GM12878 (cell line): ENCODE results near the gene VPS52. TPM values are rescaled to one million over a fixed set of nuclear protein-coding genes. Genes with fewer than 3 reads are reported as not detected.

ENCODE experiments used
- ATAC-seq: fragments of 200-7000 bp; cut with Tn5 transposase; 3 replicates; pipeline ENCODE4 v1.9.1; 2020; ENCODE audit warnings: mild to moderate bottlenecking, moderate library complexity
- BruUV-seq: library from RNA; stranded (reverse); fragments of 400-500 nt; replicated peaks from 2 replicates; lab custom pipeline; 2021; lab: Mats Ljungman, UMichigan
- CTCF ChIA-PET: fragments of 300-600 bp; sonication (Branson Sonifier 250); formaldehyde crosslinking; extraction: SDS; loops from one replicate; lab custom pipeline; 2021; ENCODE audit warnings: inconsistent platforms; lab: Yijun Ruan, JAX
- POLR2A ChIA-PET: fragments of 350-600 bp; formaldehyde crosslinking; extraction: SDS; loops from one replicate; lab custom pipeline; 2021; ENCODE audit warnings: inconsistent platforms; lab: Charles Lee
- RAD21 ChIA-PET: fragments of 300-600 bp; sonication (Branson Sonifier 250); formaldehyde crosslinking; loops from one replicate; lab custom pipeline; 2023; ENCODE audit warnings: antibody characterized with exemption; ENCODE audit not compliant: unreplicated experiment; lab: Charles Lee
- SMC1A ChIA-PET: fragments of 300-600 bp; sonication (Branson Sonifier 250); formaldehyde crosslinking; loops from one replicate; lab custom pipeline; 2023; ENCODE audit not compliant: unreplicated experiment, uncharacterized antibody; lab: Charles Lee
- DNase-seq: peaks from one replicate; pipeline ENCODE4 v3.0.0-alpha.2; 2011; ENCODE audit warnings: low read depth, low spot score
- FAIRE-seq: peaks from 3 replicates; lab custom pipeline; 2011; peaks lifted over from hg19 to GRCh38; lab: Jason Lieb, UNC
- H2AFZ ChIP-seq: 2 replicates; pipeline ENCODE4 v1.6.0; 2011; ENCODE audit warnings: low read depth, low read length, control low read depth; ENCODE audit not compliant: control insufficient read depth
- H3K27ac ChIP-seq: 2 replicates; pipeline ENCODE4 v1.5.1; 2011; ENCODE audit warnings: control low read depth; ENCODE audit not compliant: control insufficient read depth, insufficient read depth
- H3K27me3 ChIP-seq, 2 experiments: replicated peaks in 1 of 2; 2 replicates each; pipeline versions ENCODE4 v1.6.0 to v1.6.1; 2011; ENCODE audit warnings: low read length in 1 of 2; ENCODE audit not compliant: control insufficient read depth in 2 of 2, insufficient read depth in 2 of 2
- H3K36me3 ChIP-seq, 2 experiments: 2 replicates each; pipeline ENCODE4 v1.5.1; 2011; ENCODE audit warnings: low read length in 1 of 2; ENCODE audit not compliant: control insufficient read depth in 2 of 2, insufficient read depth in 2 of 2
- H3K4me1 ChIP-seq: 2 replicates; pipeline ENCODE4 v1.6.1; 2011; ENCODE audit warnings: mild to moderate bottlenecking, low read length, moderate library complexity, mixed read lengths; ENCODE audit not compliant: control insufficient read depth, insufficient read depth
- H3K4me2 ChIP-seq: 2 replicates; pipeline ENCODE4 v1.6.0; 2011; ENCODE audit warnings: control low read depth; ENCODE audit not compliant: control insufficient read depth, insufficient read depth
- H3K4me3 ChIP-seq: fragments of 200-600 bp; sonication (generic); 2 replicates; pipeline ENCODE4 v1.5.1; 2016
- H3K79me2 ChIP-seq: 2 replicates; pipeline ENCODE4 v1.6.0; 2011; ENCODE audit warnings: low read length; ENCODE audit not compliant: control insufficient read depth, insufficient read depth
- H3K9ac ChIP-seq: 2 replicates; pipeline ENCODE4 v1.8.0; 2011; ENCODE audit warnings: low read length, control low read depth, mixed read lengths; ENCODE audit not compliant: control insufficient read depth, insufficient read depth
- H3K9me3 ChIP-seq: replicated peaks from 3 replicates; pipeline ENCODE4 v1.5.1; 2011; ENCODE audit warnings: mild to moderate bottlenecking, low read length; ENCODE audit not compliant: control insufficient read depth, insufficient read depth
- H4K20me1 ChIP-seq: 2 replicates; pipeline ENCODE4 v1.6.0; 2011; ENCODE audit not compliant: control insufficient read depth, insufficient read depth
- CBX5 ChIP-seq: sonication (generic); IDR thresholded peaks from 2 replicates; pipeline ENCODE4 v1.6.1; 2016; ENCODE audit warnings: low read depth, moderate library complexity, mild to moderate bottlenecking, inconsistent platforms
- EP300 ChIP-seq, 2 experiments: fragments of 150-350 bp in 1 of 2; IDR thresholded peaks; 2 replicates each; pipeline ENCODE4 v1.6.1; 2011 to 2012; ENCODE audit warnings: low read depth in 2 of 2, low read length in 2 of 2, borderline replicate concordance in 1 of 2, improper control_type of control experiment in 1 of 2, inconsistent platforms in 1 of 2; ENCODE audit not compliant: control insufficient read depth in 1 of 2
- FOXK2 ChIP-seq: fragments of 450-650 bp; IDR thresholded peaks from 2 replicates; pipeline ENCODE4 v1.6.1; 2017; ENCODE audit warnings: mild to moderate bottlenecking, moderate library complexity
- KLF5 ChIP-seq: fragments of 450-650 bp; IDR thresholded peaks from 2 replicates; pipeline ENCODE4 v1.6.1; 2014; ENCODE audit warnings: mild to moderate bottlenecking; ENCODE audit not compliant: partially characterized antibody
- MEF2A ChIP-seq: IDR thresholded peaks from 2 replicates; pipeline ENCODE4 v1.6.1; 2011; ENCODE audit warnings: low read depth, mild to moderate bottlenecking, low read length, moderate library complexity; ENCODE audit not compliant: insufficient read depth
- TAF1 ChIP-seq: IDR thresholded peaks from 2 replicates; pipeline ENCODE4 v1.6.1; 2011; ENCODE audit warnings: mild to moderate bottlenecking, low read depth, low read length, borderline replicate concordance
- TCF3 ChIP-seq: IDR thresholded peaks from 2 replicates; pipeline ENCODE4 v1.6.1; 2012; ENCODE audit warnings: low read depth, mild to moderate bottlenecking, low read length, borderline replicate concordance; ENCODE audit not compliant: insufficient read depth
- WGBS: methylation state at CpG from one replicate; pipeline ENCODE4 v1.1.6; 2016; ENCODE audit warnings: low lambda C conversion rate; ENCODE audit not compliant: insufficient replicate concordance, insufficient coverage; ENCODE audit errors: missing lambda C conversion rate; 5-methylcytosine and 5-hydroxymethylcytosine counted together
- in situ Hi-C: fragments of 300-500 bp; cut with MboI; formaldehyde crosslinking; loops from 9 replicates; pipeline ENCODE4 v1.14.3; 2018; ENCODE audit warnings: mixed read lengths
- intact Hi-C: fragments of 100-400 bp; cut with micrococcal nuclease; formaldehyde crosslinking; loops from one replicate; pipeline ENCODE4 v1.14.2; 2022; ENCODE audit not compliant: unreplicated experiment
- polyA plus RNA-seq, 11 experiments: library from polyadenylated mRNA; depleted of rRNA in 4 of 11; unstranded in 6 of 11; stranded (reverse) in 5 of 11; fragments of >200 nt; fragmentation: Nextera tagmentation in 4 of 11; fragmentation: Illumina TruSeq in 1 of 11; extraction: Ambion mirVana in 4 of 11; extraction: Trizol in 1 of 11; gene quantifications; 1 replicate in 1 of 11; 2 replicates in 10 of 11; pipeline versions ENCODE4 v1.2.1 to v1.2.3, GENCODE V29; 2011 to 2016; ENCODE audit warnings: inconsistent platforms in 2 of 11, missing spikeins in 2 of 11, low read depth in 1 of 11
- total RNA-seq, 4 experiments: library from RNA; depleted of rRNA in 3 of 4; stranded (reverse); fragments of >200 nt in 3 of 4; fragmentation: Illumina TruSeq in 1 of 4; extraction: Trizol in 1 of 4; gene quantifications; 2 replicates each; pipeline versions ENCODE4 v1.2.1 to v1.2.3, GENCODE V29; 2013 to 2021
- TF ChIP-seq, protein P1 (sequence below): fragments of 450-650 bp; IDR thresholded peaks from 2 replicates; pipeline ENCODE4 v1.6.1; 2017; ENCODE audit warnings: low read depth, mild to moderate bottlenecking, moderate library complexity
- TF ChIP-seq, protein P2 (sequence below): fragments of 450-650 bp; formaldehyde crosslinking; IDR thresholded peaks from 2 replicates; pipeline ENCODE4 v1.5.0; 2022; ENCODE audit warnings: mild to moderate bottlenecking, missing genetic modification characterization
- TF ChIP-seq, protein P3 (sequence below): fragments of 450-650 bp; IDR thresholded peaks from 2 replicates; pipeline ENCODE4 v1.6.1; 2017; ENCODE audit warnings: mild to moderate bottlenecking
- TF ChIP-seq, protein P4 (sequence below): IDR thresholded peaks from 2 replicates; pipeline ENCODE4 v1.6.1; 2011; ENCODE audit warnings: borderline replicate concordance, low read depth, mild to moderate bottlenecking, moderate library complexity, low read length; ENCODE audit not compliant: insufficient read depth, poor library complexity, severe bottlenecking

The VPS52 gene
- total and polyA plus RNA-seq, 10 of the 15 experiments (the other 5 are each of a cell fraction or from before 2014, with no cell fraction given): 11.3 to 52.7 (median 36.7) TPM

DNA sequence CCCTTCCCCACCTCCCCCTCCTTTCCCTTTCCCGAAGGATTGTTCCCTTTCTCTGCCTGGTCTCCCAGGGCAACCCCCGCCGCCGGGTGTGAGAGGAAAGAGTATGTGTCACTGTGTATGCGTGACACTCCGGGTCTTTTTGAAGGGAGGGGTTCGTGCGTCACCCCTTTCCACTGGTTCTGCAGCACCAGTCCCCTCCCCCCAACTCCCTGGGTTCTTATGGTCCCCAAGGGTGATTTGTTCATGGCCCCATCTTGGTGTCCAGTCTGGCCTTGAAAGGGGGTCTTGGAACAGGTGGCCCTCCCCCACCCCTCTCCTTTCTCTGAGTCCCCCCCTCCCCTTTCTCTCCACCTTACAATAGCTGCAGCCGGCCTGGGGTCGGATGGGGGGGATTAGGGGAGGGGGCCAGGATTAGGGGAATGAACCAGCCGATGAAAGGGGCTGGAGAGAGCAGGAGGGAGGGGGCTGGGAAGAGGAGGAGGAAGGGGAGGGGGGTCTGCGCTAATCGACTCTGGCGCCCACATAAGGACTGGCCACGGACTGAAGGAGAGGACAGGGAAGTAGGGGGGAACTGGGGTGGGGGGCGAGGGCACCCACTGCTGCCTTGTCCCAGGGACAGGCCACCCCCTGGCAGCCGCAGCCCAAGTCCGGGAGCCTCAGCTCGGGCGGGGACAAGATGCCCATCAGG, 64.7 kb downstream of the VPS52 start:
- intact Hi-C loops (loop anchor here (10.0 kb wide), 1 partner anchor 368 kb away; no protein-coding TSS in a partner anchor), in situ Hi-C loops (no loop called here)
- RAD21 ChIA-PET: no interaction called here
- H3K4me2 ChIP-seq: peak overlapping the region; percentile 98
- H3K79me2 ChIP-seq: peaks cover 10% of the 10 kb centered on the region
- H3K27ac ChIP-seq: peak overlapping the region; percentile 96; the same call in 1 of the 2 replicates
- POLR2A ChIA-PET: interaction anchor here (0.6 kb wide), 1 partner anchor 361 kb away, joined by 3 read pairs; no protein-coding TSS in a partner anchor
- CTCF ChIA-PET: interaction anchor here (2.7 to 2.9 kb wide), 2 partner anchors 10 to 42 kb away, joined by 10 to 23 read pairs; no protein-coding TSS in a partner anchor
- FAIRE-seq (no peak), ATAC-seq (no peak), DNase-seq (no peak)
- H4K20me1 ChIP-seq: no peaks in the 10 kb centered on the region
- H3K9me3 ChIP-seq: no peaks in the 10 kb centered on the region
- H3K9ac ChIP-seq: peak overlapping the region; percentile 98; the same call in 1 of the 2 replicates
- H2AFZ ChIP-seq: no peak overlapping the region
- whole genome bisulfite sequencing: 59% methylated on average over 15 of the region's 20 CpGs
- BruUV-seq: no TSS peak
- peaks cover 8 to 19% of the 10 kb centered on the region in 2 experiments for H3K36me3 ChIP-seq
- peaks cover 25% of the 10 kb centered on the region for H3K4me1 ChIP-seq
- H3K4me3 ChIP-seq: peak overlapping the region; percentile 94; the same call in 1 of the 2 replicates
- no peaks in the 10 kb centered on the region for H3K27me3 ChIP-seq
- SMC1A ChIA-PET: no interaction called here
- TF ChIP-seq, protein P1, sequence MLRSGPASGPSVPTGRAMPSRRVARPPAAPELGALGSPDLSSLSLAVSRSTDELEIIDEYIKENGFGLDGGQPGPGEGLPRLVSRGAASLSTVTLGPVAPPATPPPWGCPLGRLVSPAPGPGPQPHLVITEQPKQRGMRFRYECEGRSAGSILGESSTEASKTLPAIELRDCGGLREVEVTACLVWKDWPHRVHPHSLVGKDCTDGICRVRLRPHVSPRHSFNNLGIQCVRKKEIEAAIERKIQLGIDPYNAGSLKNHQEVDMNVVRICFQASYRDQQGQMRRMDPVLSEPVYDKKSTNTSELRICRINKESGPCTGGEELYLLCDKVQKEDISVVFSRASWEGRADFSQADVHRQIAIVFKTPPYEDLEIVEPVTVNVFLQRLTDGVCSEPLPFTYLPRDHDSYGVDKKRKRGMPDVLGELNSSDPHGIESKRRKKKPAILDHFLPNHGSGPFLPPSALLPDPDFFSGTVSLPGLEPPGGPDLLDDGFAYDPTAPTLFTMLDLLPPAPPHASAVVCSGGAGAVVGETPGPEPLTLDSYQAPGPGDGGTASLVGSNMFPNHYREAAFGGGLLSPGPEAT: no peak
- no peak for TF ChIP-seq CBX5
- TF ChIP-seq, protein P2, sequence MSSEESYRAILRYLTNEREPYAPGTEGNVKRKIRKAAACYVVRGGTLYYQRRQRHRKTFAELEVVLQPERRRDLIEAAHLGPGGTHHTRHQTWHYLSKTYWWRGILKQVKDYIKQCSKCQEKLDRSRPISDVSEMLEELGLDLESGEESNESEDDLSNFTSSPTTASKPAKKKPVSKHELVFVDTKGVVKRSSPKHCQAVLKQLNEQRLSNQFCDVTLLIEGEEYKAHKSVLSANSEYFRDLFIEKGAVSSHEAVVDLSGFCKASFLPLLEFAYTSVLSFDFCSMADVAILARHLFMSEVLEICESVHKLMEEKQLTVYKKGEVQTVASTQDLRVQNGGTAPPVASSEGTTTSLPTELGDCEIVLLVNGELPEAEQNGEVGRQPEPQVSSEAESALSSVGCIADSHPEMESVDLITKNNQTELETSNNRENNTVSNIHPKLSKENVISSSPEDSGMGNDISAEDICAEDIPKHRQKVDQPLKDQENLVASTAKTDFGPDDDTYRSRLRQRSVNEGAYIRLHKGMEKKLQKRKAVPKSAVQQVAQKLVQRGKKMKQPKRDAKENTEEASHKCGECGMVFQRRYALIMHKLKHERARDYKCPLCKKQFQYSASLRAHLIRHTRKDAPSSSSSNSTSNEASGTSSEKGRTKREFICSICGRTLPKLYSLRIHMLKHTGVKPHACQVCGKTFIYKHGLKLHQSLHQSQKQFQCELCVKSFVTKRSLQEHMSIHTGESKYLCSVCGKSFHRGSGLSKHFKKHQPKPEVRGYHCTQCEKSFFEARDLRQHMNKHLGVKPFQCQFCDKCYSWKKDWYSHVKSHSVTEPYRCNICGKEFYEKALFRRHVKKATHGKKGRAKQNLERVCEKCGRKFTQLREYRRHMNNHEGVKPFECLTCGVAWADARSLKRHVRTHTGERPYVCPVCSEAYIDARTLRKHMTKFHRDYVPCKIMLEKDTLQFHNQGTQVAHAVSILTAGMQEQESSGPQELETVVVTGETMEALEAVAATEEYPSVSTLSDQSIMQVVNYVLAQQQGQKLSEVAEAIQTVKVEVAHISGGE (CRISPR knock-in tag): no peak
- no peak for TF ChIP-seq MEF2A
- no peak for TF ChIP-seq TAF1
- TF ChIP-seq, protein P3, sequence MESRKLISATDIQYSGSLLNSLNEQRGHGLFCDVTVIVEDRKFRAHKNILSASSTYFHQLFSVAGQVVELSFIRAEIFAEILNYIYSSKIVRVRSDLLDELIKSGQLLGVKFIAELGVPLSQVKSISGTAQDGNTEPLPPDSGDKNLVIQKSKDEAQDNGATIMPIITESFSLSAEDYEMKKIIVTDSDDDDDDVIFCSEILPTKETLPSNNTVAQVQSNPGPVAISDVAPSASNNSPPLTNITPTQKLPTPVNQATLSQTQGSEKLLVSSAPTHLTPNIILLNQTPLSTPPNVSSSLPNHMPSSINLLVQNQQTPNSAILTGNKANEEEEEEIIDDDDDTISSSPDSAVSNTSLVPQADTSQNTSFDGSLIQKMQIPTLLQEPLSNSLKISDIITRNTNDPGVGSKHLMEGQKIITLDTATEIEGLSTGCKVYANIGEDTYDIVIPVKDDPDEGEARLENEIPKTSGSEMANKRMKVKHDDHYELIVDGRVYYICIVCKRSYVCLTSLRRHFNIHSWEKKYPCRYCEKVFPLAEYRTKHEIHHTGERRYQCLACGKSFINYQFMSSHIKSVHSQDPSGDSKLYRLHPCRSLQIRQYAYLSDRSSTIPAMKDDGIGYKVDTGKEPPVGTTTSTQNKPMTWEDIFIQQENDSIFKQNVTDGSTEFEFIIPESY: no peak
- no peak for TF ChIP-seq FOXK2
- TF ChIP-seq TCF3: no peak
- no peak for TF ChIP-seq KLF5
- TF ChIP-seq, protein P4, sequence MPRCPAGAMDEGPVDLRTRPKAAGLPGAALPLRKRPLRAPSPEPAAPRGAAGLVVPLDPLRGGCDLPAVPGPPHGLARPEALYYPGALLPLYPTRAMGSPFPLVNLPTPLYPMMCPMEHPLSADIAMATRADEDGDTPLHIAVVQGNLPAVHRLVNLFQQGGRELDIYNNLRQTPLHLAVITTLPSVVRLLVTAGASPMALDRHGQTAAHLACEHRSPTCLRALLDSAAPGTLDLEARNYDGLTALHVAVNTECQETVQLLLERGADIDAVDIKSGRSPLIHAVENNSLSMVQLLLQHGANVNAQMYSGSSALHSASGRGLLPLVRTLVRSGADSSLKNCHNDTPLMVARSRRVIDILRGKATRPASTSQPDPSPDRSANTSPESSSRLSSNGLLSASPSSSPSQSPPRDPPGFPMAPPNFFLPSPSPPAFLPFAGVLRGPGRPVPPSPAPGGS: no peak
- TF ChIP-seq EP300 (IDR thresholded peaks at IDR 0.05; ENCODE audit: borderline replicate concordance in 1 of 2, control insufficient read depth in 1 of 2, low read depth in 2 of 2, low read length in 2 of 2): no peak
